Skeletal muscle tissue (tissue), 4 donors: Measurements from ENCODE around the gene MVB12B. TPM values are rescaled to one million over a fixed set of nuclear protein-coding genes. Genes with fewer than 3 reads are reported as not detected.

Experiments used
- H3K27ac ChIP-seq: one replicate; pipeline ENCODE4 v1.7.0; 2013; ENCODE audit warnings: mild to moderate bottlenecking, low read depth, low read length, inconsistent platforms
- H3K27me3 ChIP-seq, 3 donors: one replicate each; pipeline ENCODE4 v1.7.0; 2013; ENCODE audit warnings: low read length in 3 of 3; ENCODE audit not compliant: control insufficient read depth in 3 of 3, insufficient read depth in 3 of 3
- H3K36me3 ChIP-seq, 3 donors: one replicate each; pipeline ENCODE4 v1.7.0; 2013; ENCODE audit warnings: low read length in 3 of 3; ENCODE audit not compliant: control insufficient read depth in 3 of 3, insufficient read depth in 3 of 3
- H3K4me1 ChIP-seq, 3 donors: one replicate each; pipeline ENCODE4 v1.7.0; 2013; ENCODE audit warnings: low read length in 3 of 3, mild to moderate bottlenecking in 3 of 3; ENCODE audit not compliant: control insufficient read depth in 3 of 3, insufficient read depth in 3 of 3
- H3K4me3 ChIP-seq, 3 donors: one replicate each; pipeline ENCODE4 v1.7.0; 2013; ENCODE audit warnings: low read length in 3 of 3
- H3K9ac ChIP-seq, 3 donors: one replicate each; pipeline ENCODE4 v1.7.0; 2013; ENCODE audit warnings: low read length in 3 of 3, mild to moderate bottlenecking in 3 of 3, moderate library complexity in 2 of 3, low read depth in 1 of 3
- H3K9me3 ChIP-seq, 3 donors: one replicate each; pipeline ENCODE4 v1.7.0; 2013; ENCODE audit warnings: low read length in 3 of 3; ENCODE audit not compliant: control insufficient read depth in 3 of 3
- total RNA-seq: library from RNA; depleted of rRNA; stranded (reverse); fragments of >200 nt; gene quantifications from one replicate; pipeline ENCODE4 v1.2.3, GENCODE V29; 2014
- donor health status: Osteomylitis.

MVB12B gene
- total RNA-seq, 1 donor from 2014 or later = 13.0 TPM

- Histone ChIP-seq H3K36me3 (peaks cover 10 to 18% (median 11%) of the 10 kb centered on the region in 3 donors), H3K9me3 (no peaks in the 10 kb centered on the region), H3K27me3 (no peaks in the 10 kb centered on the region), H3K9ac (no peak overlapping the region), H3K27ac (no peak overlapping the region), H3K4me1 (peaks cover 0 to 11% (median 6%) of the 10 kb centered on the region in 3 donors), H3K4me3 (no peak overlapping the region)
These were observed 154.2 kb downstream of the MVB12B start for GRCh38 chr9:126480813-126481212.

- H3K27ac ChIP-seq = no peak overlapping the region
- H3K9ac ChIP-seq = no peak overlapping the region
- peaks cover 13 to 26% (median 16%) of the 10 kb centered on the region in 3 donors for H3K36me3 ChIP-seq
- H3K4me1 ChIP-seq = peaks cover 0 to 11% (median 6%) of the 10 kb centered on the region in 3 donors
- H3K27me3 ChIP-seq = no peaks in the 10 kb centered on the region
- H3K9me3 ChIP-seq = no peaks in the 10 kb centered on the region
- peak overlapping the region in 1 of 3 donors; percentile 63 for H3K4me3 ChIP-seq
These were observed 155.2 kb downstream of the MVB12B start for GRCh38 chr9:126481862-126482261.

DNA sequence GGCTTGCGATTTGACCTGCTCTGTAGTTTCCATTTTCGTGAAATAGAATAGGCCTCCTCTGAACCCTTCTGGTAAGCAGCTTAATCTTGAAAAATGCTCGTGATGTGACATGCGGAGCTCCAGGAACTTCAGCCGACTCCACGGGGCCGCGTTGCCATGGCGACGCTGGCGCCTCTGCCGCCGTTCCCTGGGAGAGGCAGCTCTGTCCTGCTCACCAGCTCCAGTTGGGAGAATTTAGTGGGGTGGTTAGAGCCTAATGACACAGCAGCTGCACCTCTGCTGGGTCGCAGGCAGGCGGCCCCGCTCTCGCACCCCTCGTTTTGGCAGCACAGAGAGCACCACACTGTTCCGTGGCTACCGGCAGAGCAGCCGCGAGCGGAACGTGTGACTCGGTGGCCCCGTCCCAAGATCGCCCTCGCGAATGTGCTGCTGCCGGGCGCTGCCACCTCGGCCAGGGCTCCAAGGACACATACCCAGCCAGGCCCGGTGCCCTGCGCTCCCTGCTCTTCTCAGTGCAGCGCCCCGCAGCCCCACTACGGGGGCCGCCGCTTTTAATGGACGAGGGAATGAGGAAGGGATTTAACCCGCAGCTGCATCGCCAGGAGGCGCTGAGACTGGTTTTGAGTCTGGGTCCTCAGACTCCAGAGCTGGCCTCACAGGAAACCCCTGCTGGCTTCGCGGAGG, 155.9 kb downstream of the MVB12B start:
- no peaks in the 10 kb centered on the region for H3K27me3 ChIP-seq
- no peak overlapping the region for H3K27ac ChIP-seq
- no peaks in the 10 kb centered on the region for H3K9me3 ChIP-seq
- H3K9ac ChIP-seq = peak overlapping the region in 1 of 3 donors; percentile 62
- peak overlapping the region in 1 of 3 donors; percentile 63 for H3K4me3 ChIP-seq
- H3K4me1 ChIP-seq = peaks cover 0 to 11% (median 6%) of the 10 kb centered on the region in 3 donors
- peaks cover 13 to 26% (median 16%) of the 10 kb centered on the region in 3 donors for H3K36me3 ChIP-seq

DNA sequence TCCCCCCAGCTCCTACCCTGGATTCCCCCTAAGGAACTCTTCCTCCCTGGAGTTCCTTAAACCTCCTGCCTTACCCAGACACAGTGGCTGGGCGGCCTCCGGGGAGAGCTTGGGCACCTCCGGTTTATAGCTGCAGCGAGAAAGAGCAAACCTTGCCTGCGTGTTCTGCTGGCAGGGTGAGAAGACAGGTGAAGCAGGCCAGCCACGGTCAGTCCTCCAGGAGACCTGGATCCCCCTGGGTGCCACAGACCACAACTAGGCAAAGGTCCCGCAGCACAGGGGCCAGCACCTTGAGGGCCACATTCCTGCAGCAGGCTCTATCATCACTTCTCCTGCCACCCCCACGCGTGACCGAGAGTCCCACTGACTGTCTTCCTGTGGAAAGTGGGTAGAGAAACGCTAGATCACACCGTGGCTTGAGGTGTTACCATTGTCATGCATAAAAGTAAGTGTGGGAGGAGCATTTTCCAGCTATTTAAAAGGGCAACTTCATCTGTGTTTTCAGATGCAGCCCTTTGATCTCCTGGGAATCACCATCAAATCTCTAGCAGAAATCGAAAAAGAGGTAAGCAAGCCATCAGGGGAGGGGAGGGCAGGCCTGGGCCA, 156.9 kb downstream of the MVB12B start:
- Histone ChIP-seq H3K4me3 (no peak overlapping the region), H3K27me3 (no peaks in the 10 kb centered on the region), H3K4me1 (peaks cover 0 to 13% (median 6%) of the 10 kb centered on the region in 3 donors), H3K36me3 (peaks cover 13 to 26% (median 16%) of the 10 kb centered on the region in 3 donors), H3K27ac (no peak overlapping the region), H3K9me3 (no peaks in the 10 kb centered on the region), H3K9ac (no peak overlapping the region)

DNA sequence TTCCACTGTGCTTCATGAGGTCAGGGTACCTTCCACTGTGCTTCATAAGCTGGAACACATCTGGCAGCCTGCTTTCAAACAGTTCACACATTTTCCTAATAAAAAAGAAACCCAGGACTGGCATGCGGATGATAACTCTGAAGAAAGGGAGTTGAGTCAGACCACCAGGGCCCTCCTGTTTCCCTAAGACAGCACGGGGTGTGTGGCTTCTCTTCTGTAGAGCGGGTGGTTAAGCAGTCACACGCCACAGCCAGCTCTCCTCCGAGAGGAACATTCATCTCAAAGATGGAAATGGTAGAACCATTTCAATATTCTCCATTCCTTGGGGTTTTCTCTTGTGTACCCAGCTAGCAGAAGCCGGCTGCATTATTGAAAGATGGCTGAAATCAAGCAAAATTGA, 159.0 kb downstream of the MVB12B start:
- no peak overlapping the region for H3K4me3 ChIP-seq
- no peak overlapping the region for H3K27ac ChIP-seq
- H3K36me3 ChIP-seq = peaks cover 13 to 24% (median 16%) of the 10 kb centered on the region in 3 donors
- peaks cover 0 to 16% (median 6%) of the 10 kb centered on the region in 3 donors for H3K4me1 ChIP-seq
- no peaks in the 10 kb centered on the region for H3K9me3 ChIP-seq
- H3K9ac ChIP-seq = no peak overlapping the region
- no peaks in the 10 kb centered on the region for H3K27me3 ChIP-seq

GRCh38 chr9:126486276-126486675, 159.6 kb downstream of the MVB12B start:
- H3K36me3 ChIP-seq = peaks cover 11 to 21% (median 16%) of the 10 kb centered on the region in 3 donors
- H3K27me3 ChIP-seq = no peaks in the 10 kb centered on the region
- no peak overlapping the region for H3K27ac ChIP-seq
- H3K4me1 ChIP-seq = peaks cover 0 to 16% (median 6%) of the 10 kb centered on the region in 3 donors
- H3K9me3 ChIP-seq = no peaks in the 10 kb centered on the region
- H3K4me3 ChIP-seq = no peak overlapping the region
- H3K9ac ChIP-seq = no peak overlapping the region

- H3K27ac ChIP-seq = no peak overlapping the region
- H3K36me3 ChIP-seq = peaks cover 9 to 16% (median 16%) of the 10 kb centered on the region in 3 donors
- no peaks in the 10 kb centered on the region for H3K27me3 ChIP-seq
- no peaks in the 10 kb centered on the region for H3K9me3 ChIP-seq
- H3K4me3 ChIP-seq = no peak overlapping the region
- H3K4me1 ChIP-seq = peaks cover 0 to 7% (median 0%) of the 10 kb centered on the region in 3 donors
- H3K9ac ChIP-seq = no peak overlapping the region
These were observed 161.2 kb downstream of the MVB12B start for GRCh38 chr9:126487856-126488255.

- Histone ChIP-seq H3K36me3 (peaks cover 9 to 16% (median 16%) of the 10 kb centered on the region in 3 donors), H3K9ac (no peak overlapping the region), H3K4me3 (no peak overlapping the region), H3K27me3 (no peaks in the 10 kb centered on the region), H3K4me1 (peaks cover 0 to 5% (median 0%) of the 10 kb centered on the region in 3 donors), H3K27ac (no peak overlapping the region), H3K9me3 (no peaks in the 10 kb centered on the region)
These were observed 161.7 kb downstream of the MVB12B start for GRCh38 chr9:126488310-126488709.

GRCh38 chr9:126488881-126489404, 162.3 kb downstream of the MVB12B start:
- H3K4me1 ChIP-seq = peaks cover 0 to 5% (median 0%) of the 10 kb centered on the region in 3 donors
- no peak overlapping the region for H3K4me3 ChIP-seq
- no peaks in the 10 kb centered on the region for H3K9me3 ChIP-seq
- no peak overlapping the region for H3K27ac ChIP-seq
- H3K36me3 ChIP-seq = peaks cover 9 to 16% (median 10%) of the 10 kb centered on the region in 3 donors
- H3K9ac ChIP-seq = peak overlapping the region in 1 of 3 donors; percentile 25
- H3K27me3 ChIP-seq = no peaks in the 10 kb centered on the region
